SK-MEL-5 (cell line): ENCODE measurements around the gene THG1L. TPM values are rescaled to one million over a fixed set of nuclear protein-coding genes. Genes with fewer than 3 reads are reported as not detected.

Experiments used
- DNase-seq: peaks from one replicate; pipeline ENCODE4 v3.0.0-alpha.2; 2016; ENCODE audit warnings: low read depth, low spot score
- in situ Hi-C: cut with HindIII; loops from 2 replicates; pipeline ENCODE4 v1.10.0; 2016; ENCODE audit warnings: low sequenced_read_pairs, high pct_unique_total_duplicates, low pct_unique_long_range_greater_than_20kb
- small RNA-seq, 2 experiments: library from RNA; depleted of rRNA; stranded (forward); fragments of <200 nt; gene quantifications; one replicate each; pipeline ENCODE3, GENCODE V24; 2014
- total RNA-seq: library from RNA; depleted of rRNA; stranded (reverse); fragments of >200 nt; shearing (Covaris generic); gene quantifications from 2 replicates; pipeline ENCODE4 v1.2.3, GENCODE V29; 2014; rRNA removed

THG1L gene
- total RNA-seq, 1 experiment from 2014 or later, result 22.5 TPM

DNA sequence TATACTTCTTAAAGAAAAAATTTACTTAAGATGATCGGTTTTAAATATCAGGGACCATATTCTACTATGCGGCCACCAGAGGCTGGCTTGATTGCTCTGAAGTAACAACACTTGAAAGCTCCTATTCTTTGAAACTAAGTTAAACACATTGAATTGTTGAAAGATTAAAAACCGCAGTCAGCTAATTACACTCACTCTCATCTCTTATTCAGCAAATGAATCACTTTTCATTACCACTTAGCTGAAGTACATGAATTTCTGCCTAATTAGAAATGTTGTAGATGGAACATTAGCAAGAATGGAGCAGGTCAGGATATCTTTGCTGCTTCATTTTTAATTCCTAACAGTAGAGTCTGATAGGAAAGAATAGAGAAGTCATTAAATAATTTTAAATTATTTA lies 54.6 kb downstream of the THG1L start:
- no peak for DNase-seq
- in situ Hi-C loops, result no loop called here

Small RNA genes lying within 50 kb of the gene (small RNA-seq; reads per million reads assigned to genes)
- 0 reads per million in 2 experiments for gene AC026407.1

Other genes starting within 250 kb of the THG1L start
- gene ADAM19, start 155.6 kb upstream of the THG1L start, total RNA-seq, result 1.4 and 2.6 TPM in 2 replicates
- not detected in 2 replicates for gene SOX30, start 79.0 kb upstream of the THG1L start, total RNA-seq
- gene C5orf52, start 59.9 kb upstream of the THG1L start, total RNA-seq, result not detected in 2 replicates
- 2.2 and 2.5 TPM in 2 replicates for gene LSM11, start 12.3 kb downstream of the THG1L start, total RNA-seq
- 48.3 and 49.3 TPM in 2 replicates for gene CLINT1, start 127.7 kb downstream of the THG1L start, total RNA-seq